Lower leg skin (tissue), 4 donors: ENCODE data around the gene P2RX1. TPM values are rescaled to one million over a fixed set of nuclear protein-coding genes. Genes with fewer than 3 reads are reported as not detected.

Experiments
- DNase-seq, 2 donors: peaks; one replicate each; pipeline ENCODE4 v3.0.0-alpha.2; 2019; ENCODE audit warnings: low spot score in 2 of 2
- H3K4me3 ChIP-seq: fragments of 200-600 bp; sonication (generic); 2 replicates; pipeline ENCODE4 v1.5.1; 2017; ENCODE audit warnings: mild to moderate bottlenecking, low read depth; ENCODE audit not compliant: poor library complexity, severe bottlenecking
- POLR2A ChIP-seq, 2 donors: fragments of 450-650 bp; IDR thresholded peaks; one replicate each; pipeline ENCODE4 v1.6.1; 2016 to 2017; ENCODE audit warnings: antibody characterized with exemption in 2 of 2, mild to moderate bottlenecking in 1 of 2, moderate library complexity in 1 of 2
- WGBS, 2 donors: methylation state at CpG; one replicate each; pipeline ENCODE4 v1.1.5; 2018; 5-methylcytosine and 5-hydroxymethylcytosine counted together
- intact Hi-C: fragments of 100-400 bp; cut with DNase I; formaldehyde crosslinking; loops from one replicate; pipeline ENCODE4 v1.15.0; 2023; ENCODE audit warnings: low total_unique reads
- total RNA-seq, 4 donors: library from RNA; depleted of rRNA; stranded (reverse); fragments of >200 nt; gene quantifications; one replicate each; pipeline ENCODE4 v1.1.0, GENCODE V29; 2016
- TF ChIP-seq, protein P1 (sequence below), 3 donors: fragments of 450-650 bp; IDR thresholded peaks; one replicate each; pipeline ENCODE4 v1.5.1; 2016; ENCODE audit warnings: antibody characterized with exemption in 3 of 3, mild to moderate bottlenecking in 3 of 3, moderate library complexity in 2 of 3

P2RX1 gene
- total RNA-seq, 4 donors from 2014 or later = 0.56 to 5.0 (median 1.0) TPM

DNA sequence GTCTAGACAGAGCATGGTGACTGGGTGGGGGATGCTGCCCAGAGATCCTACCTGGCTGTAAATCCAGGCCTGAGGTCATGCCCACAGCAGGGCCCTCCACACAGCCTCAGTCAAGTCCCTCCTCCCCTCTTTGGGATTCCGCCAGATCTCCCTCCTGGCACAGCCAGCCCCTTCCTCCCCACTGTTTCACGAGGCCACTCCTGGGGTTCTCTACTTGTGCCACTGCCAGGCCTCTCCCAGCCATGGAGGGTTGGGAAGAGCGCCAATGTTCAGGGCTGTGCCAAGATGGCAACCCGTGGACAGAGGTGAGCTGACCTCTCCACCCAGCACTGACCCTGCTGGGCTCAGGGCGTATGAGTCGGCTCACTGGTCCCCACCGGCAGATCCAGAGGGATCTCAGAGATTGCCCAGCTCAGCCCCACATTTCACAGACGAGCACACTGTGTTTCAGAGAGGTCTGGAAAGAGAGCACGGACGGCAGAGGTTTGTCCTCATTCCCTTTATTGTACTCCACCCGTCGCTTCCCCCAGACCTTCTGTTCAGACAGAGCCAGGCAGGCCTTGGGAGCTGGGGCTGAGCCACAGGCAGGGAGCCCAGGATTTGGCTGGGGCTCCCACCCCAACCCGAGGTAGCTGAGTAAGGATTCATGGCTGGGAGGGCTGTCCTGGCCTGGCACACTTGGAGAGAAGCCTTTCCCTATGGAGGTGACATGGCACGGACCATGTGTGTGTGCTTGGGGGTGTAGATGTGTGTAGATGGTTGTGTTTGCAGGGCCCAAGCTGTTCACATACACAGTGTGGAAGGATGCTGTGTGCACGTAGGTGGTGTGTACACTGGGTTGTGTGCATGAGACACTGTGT lies 19.9 kb downstream of the P2RX1 start:
- no peak for TF ChIP-seq POLR2A (IDR thresholded peaks at IDR 0.05)
- TF ChIP-seq, protein P1, sequence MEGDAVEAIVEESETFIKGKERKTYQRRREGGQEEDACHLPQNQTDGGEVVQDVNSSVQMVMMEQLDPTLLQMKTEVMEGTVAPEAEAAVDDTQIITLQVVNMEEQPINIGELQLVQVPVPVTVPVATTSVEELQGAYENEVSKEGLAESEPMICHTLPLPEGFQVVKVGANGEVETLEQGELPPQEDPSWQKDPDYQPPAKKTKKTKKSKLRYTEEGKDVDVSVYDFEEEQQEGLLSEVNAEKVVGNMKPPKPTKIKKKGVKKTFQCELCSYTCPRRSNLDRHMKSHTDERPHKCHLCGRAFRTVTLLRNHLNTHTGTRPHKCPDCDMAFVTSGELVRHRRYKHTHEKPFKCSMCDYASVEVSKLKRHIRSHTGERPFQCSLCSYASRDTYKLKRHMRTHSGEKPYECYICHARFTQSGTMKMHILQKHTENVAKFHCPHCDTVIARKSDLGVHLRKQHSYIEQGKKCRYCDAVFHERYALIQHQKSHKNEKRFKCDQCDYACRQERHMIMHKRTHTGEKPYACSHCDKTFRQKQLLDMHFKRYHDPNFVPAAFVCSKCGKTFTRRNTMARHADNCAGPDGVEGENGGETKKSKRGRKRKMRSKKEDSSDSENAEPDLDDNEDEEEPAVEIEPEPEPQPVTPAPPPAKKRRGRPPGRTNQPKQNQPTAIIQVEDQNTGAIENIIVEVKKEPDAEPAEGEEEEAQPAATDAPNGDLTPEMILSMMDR (IDR thresholded peaks at IDR 0.05) = no peak
- no peak overlapping the region for H3K4me3 ChIP-seq
- intact Hi-C loops = no loop called here
- 42 to 56% methylated on average over 8 to 15 of the region's 15 CpGs for WGBS, 2 donors
- DNase-seq = no peak

DNA sequence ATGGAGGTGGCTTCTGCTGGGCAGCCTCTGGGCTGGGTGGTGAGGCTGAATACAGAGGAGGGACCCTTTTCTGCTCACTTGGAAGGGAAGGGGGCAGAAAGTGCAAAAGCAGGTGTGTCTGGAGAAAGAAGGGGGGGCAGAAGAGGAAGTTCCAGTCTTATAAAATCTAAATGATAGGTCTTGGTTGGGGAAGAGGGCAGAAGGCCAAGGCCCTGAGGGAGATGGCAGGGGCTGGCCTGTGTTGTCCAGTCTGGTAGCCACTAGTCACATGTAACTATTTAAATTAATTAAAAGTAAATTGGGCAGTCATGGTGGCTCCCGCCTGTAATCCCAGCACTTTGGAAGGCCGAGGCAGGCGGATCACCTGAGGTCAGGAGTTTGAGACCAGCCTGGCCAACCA lies 20.9 kb downstream of the P2RX1 start:
- TF ChIP-seq, protein P1 (IDR thresholded peaks at IDR 0.05) = no peak
- TF ChIP-seq POLR2A (IDR thresholded peaks at IDR 0.05) = no peak

DNA sequence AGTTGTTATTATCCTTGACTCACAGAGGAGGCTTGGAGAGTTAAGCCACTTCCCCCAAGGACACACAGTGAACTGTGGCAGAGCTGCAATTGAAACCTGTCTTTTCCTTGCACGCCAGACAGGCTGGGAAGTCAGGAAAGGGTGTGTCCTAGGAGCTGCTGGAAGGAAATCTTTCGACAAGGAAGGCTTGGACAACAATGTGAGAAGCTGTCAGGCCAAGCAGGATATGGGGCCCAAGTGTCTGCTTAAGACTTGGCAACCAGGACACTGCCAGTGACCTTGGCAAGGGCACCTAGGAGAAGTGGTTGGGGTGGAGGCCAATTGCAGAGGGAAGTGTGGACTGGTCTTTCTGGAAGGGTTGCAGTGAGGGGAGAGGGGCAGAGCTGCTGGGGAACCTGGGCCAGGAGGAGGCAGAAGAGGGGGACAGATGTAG lies 21.3 kb downstream of the P2RX1 start:
- TF ChIP-seq POLR2A (IDR thresholded peaks at IDR 0.05) = no peak
- TF ChIP-seq, protein P1 (IDR thresholded peaks at IDR 0.05) = no peak
- H3K4me3 ChIP-seq = no peak overlapping the region
- intact Hi-C loops = no loop called here
- 22 to 27% methylated on average over 2 of the region's 2 CpGs for WGBS, 2 donors
- no peak for DNase-seq

More for the DNA sequence above, 20.9 kb downstream of the P2RX1 start:
- intact Hi-C loops = no loop called here
- DNase-seq = no peak
- no peak overlapping the region for H3K4me3 ChIP-seq
- WGBS, 2 donors = 89 to 97% methylated on average over 3 of the region's 3 CpGs

DNA sequence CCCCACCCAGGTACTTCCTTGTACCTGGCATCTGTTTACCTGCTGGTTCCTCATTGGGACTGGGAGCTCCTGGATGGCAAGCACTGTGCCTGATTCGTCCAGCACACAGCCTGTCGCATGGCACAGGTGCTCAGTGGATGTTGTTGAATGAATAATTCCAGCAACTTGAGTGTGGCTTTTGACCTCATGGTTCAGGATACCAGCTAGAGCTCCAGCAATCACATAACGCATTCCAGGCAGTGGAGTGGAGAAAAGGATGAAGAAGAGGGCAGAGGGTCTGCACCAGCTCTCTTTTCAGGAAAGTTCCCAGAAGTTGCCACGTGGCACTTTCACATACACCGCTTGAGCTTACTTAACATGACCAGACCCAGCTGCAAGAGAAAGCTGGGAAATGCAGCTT lies 22.1 kb downstream of the P2RX1 start:
- WGBS, 2 donors = 83 to 89% methylated on average over 5 of the region's 5 CpGs
- intact Hi-C loops = no loop called here
- H3K4me3 ChIP-seq = no peak overlapping the region
- DNase-seq = no peak
- no peak for TF ChIP-seq POLR2A (IDR thresholded peaks at IDR 0.05)
- TF ChIP-seq, protein P1 (IDR thresholded peaks at IDR 0.05) = no peak

DNA sequence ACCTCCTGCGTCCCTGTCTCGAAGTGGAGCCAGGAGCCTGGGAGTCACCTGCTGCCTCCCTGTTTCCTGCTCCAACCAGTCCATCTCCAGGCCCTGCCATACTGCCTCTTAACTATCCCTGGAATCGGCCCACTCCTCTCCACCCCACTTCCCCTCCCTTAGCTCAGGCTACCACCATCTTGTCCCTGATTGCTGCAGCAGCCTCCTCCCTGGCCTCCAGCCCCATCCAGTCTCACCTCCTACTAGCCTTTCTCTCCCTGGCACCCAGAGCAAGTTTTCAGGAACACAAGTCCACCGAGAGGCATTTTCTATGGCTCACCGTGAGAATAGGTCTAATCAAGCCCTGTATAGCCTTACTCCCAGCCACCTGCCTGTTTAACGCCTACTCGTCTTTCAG lies 22.5 kb downstream of the P2RX1 start:
- intact Hi-C loops = no loop called here
- 63 to 67% methylated on average over 7 of the region's 7 CpGs for WGBS, 2 donors
- H3K4me3 ChIP-seq = no peak overlapping the region
- TF ChIP-seq, protein P1 (IDR thresholded peaks at IDR 0.05) = no peak
- TF ChIP-seq POLR2A (IDR thresholded peaks at IDR 0.05) = no peak
- DNase-seq = no peak
